Endothelial cell of umbilical vein (primary cell): ENCODE results near the gene GPR37L1. TPM values are rescaled to one million over a fixed set of nuclear protein-coding genes. Genes with fewer than 3 reads are reported as not detected.

Experiments used
- BruUV-seq: library from RNA; stranded (reverse); fragments of 400-500 nt; replicated peaks from 2 replicates; lab custom pipeline; 2021; lab: Mats Ljungman, UMichigan
- CTCF ChIA-PET: fragments of 300-600, 350-600 bp; sonication (Branson Sonifier 250); formaldehyde crosslinking; loops from one replicate; lab custom pipeline; 2021; ENCODE audit warnings: antibody characterized with exemption, inconsistent platforms; lab: Charles Lee
- POLR2A ChIA-PET: fragments of 300-600, 350-600 bp; sonication (Branson Sonifier 250); formaldehyde crosslinking; loops from one replicate; lab custom pipeline; 2021; ENCODE audit warnings: antibody characterized with exemption, inconsistent platforms; lab: Charles Lee
- DNase-seq: peaks from one replicate; pipeline ENCODE4 v3.0.0-alpha.2; 2011; ENCODE audit warnings: low read depth, low spot score
- FAIRE-seq: peaks from 2 replicates; lab custom pipeline; 2011; peaks lifted over from hg19 to GRCh38; lab: Jason Lieb, UNC
- H2AFZ ChIP-seq: 2 replicates; pipeline ENCODE4 v1.6.0; 2012; ENCODE audit warnings: low read depth, low read length, control low read depth, inconsistent platforms
- H3K27ac ChIP-seq: 2 replicates; pipeline ENCODE4 v1.5.1; 2011; ENCODE audit warnings: low read depth, mild to moderate bottlenecking, control low read depth, low read length, moderate library complexity; ENCODE audit not compliant: insufficient read depth
- H3K27me3 ChIP-seq, 2 experiments: 2 replicates each; pipeline versions ENCODE4 v1.6.0 to v1.6.1; 2011; ENCODE audit warnings: low read length in 2 of 2, mixed read lengths in 1 of 2; ENCODE audit not compliant: control insufficient read depth in 2 of 2, insufficient read depth in 2 of 2
- H3K36me3 ChIP-seq, 2 experiments: 2 replicates in 1 of 2; 3 replicates in 1 of 2; pipeline ENCODE4 v1.5.1; 2011; ENCODE audit warnings: low read length in 2 of 2, mild to moderate bottlenecking in 1 of 2, moderate library complexity in 1 of 2; ENCODE audit not compliant: control insufficient read depth in 2 of 2, insufficient read depth in 2 of 2; ENCODE audit errors: extremely low read depth in 1 of 2
- H3K4me1 ChIP-seq: 3 replicates; pipeline ENCODE4 v1.5.1; 2011; ENCODE audit warnings: mild to moderate bottlenecking, low read length; ENCODE audit not compliant: control insufficient read depth, insufficient read depth; ENCODE audit errors: extremely low read depth
- H3K4me2 ChIP-seq: 2 replicates; pipeline ENCODE4 v1.6.1; 2011; ENCODE audit warnings: low read length, control low read depth, mixed read lengths; ENCODE audit not compliant: insufficient read depth
- H3K4me3 ChIP-seq, 3 experiments: fragments of 200-600 bp in 1 of 3; sonication (generic), shearing (Covaris generic) in 1 of 3; replicated peaks in 1 of 3; 2 replicates each; pipeline ENCODE4 v1.5.1; 2011 to 2016; ENCODE audit warnings: control low read depth in 3 of 3, low read length in 3 of 3, mild to moderate bottlenecking in 2 of 3, inconsistent platforms in 1 of 3, low read depth in 1 of 3, moderate library complexity in 1 of 3; ENCODE audit not compliant: insufficient read depth in 1 of 3
- H3K79me2 ChIP-seq: 2 replicates; pipeline ENCODE4 v1.6.0; 2012; ENCODE audit warnings: low read length, inconsistent platforms; ENCODE audit not compliant: control insufficient read depth, insufficient read depth
- H3K9ac ChIP-seq: replicated peaks from 2 replicates; pipeline ENCODE3; 2011; ENCODE audit warnings: low read length, control low read depth; ENCODE audit not compliant: insufficient read depth; ENCODE audit errors: extremely low read depth
- H3K9me1 ChIP-seq: replicated peaks from 3 replicates; pipeline ENCODE4 v1.6.0; 2011; ENCODE audit warnings: mild to moderate bottlenecking, low read length; ENCODE audit not compliant: control insufficient read depth, insufficient read depth; ENCODE audit errors: extremely low read depth
- H3K9me3 ChIP-seq: replicated peaks from 2 replicates; pipeline ENCODE4 v1.5.1; 2012; ENCODE audit warnings: low read length, inconsistent platforms; ENCODE audit not compliant: control insufficient read depth, insufficient read depth
- H4K20me1 ChIP-seq: replicated peaks from 2 replicates; pipeline ENCODE3; 2011; ENCODE audit warnings: mild to moderate bottlenecking, low read length; ENCODE audit not compliant: control insufficient read depth, insufficient read depth; ENCODE audit errors: extremely low read depth
- EZH2 ChIP-seq: IDR thresholded peaks from 2 replicates; pipeline ENCODE4 v1.6.1; 2012; ENCODE audit warnings: borderline replicate concordance, low read depth, mild to moderate bottlenecking, moderate library complexity, low read length, inconsistent platforms; ENCODE audit not compliant: severe bottlenecking
- FOS ChIP-seq: IDR thresholded peaks from 2 replicates; pipeline ENCODE4 v1.6.1; 2011; ENCODE audit warnings: mild to moderate bottlenecking, low read length, moderate library complexity, borderline replicate concordance; ENCODE audit not compliant: insufficient read depth
- GATA2 ChIP-seq: IDR thresholded peaks from 2 replicates; pipeline ENCODE4 v1.7.0; 2011; ENCODE audit warnings: low read depth, mild to moderate bottlenecking, moderate library complexity, mixed read lengths, low read length; ENCODE audit not compliant: insufficient read length, insufficient read depth
- JUN ChIP-seq: IDR thresholded peaks from 2 replicates; pipeline ENCODE4 v1.6.1; 2011; ENCODE audit warnings: borderline replicate concordance, low read depth; ENCODE audit not compliant: insufficient read length, insufficient read depth
- MYC ChIP-seq: IDR thresholded peaks from one replicate; pipeline ENCODE4 v1.6.1; 2011; ENCODE audit warnings: mild to moderate bottlenecking, low read depth, low read length
- POLR2A ChIP-seq: IDR thresholded peaks from 2 replicates; pipeline ENCODE4 v1.6.1; 2012; ENCODE audit warnings: low read depth, mild to moderate bottlenecking, control low read depth, low read length
- POLR2AphosphoS5 ChIP-seq: IDR thresholded peaks from 2 replicates; pipeline ENCODE4 v1.6.1; 2012; ENCODE audit warnings: low read depth, mild to moderate bottlenecking, control low read depth, low read length, moderate library complexity; ENCODE audit not compliant: insufficient read depth
- dilution Hi-C: fragments of 300-500 bp; cut with MboI; formaldehyde crosslinking; loops from one replicate; pipeline ENCODE4 v1.15.0; 2019; ENCODE audit warnings: low sequenced_read_pairs; ENCODE audit not compliant: extremely low pct_ligation_motif_present
- intact Hi-C: fragments of 100-400 bp; cut with micrococcal nuclease; formaldehyde crosslinking; loops from one replicate; pipeline ENCODE4 v1.10.0; 2022
- polyA plus RNA-seq, 4 experiments: library from polyadenylated mRNA; depleted of rRNA in 3 of 4; stranded (reverse) in 3 of 4; unstranded in 1 of 4; fragments of >200 nt; gene quantifications; 2 replicates each; pipeline versions ENCODE4 v1.2.1 to v1.2.3, GENCODE V29; 2011 to 2012; ENCODE audit warnings: missing spikeins in 1 of 4
- total RNA-seq: library from RNA; stranded (reverse); gene quantifications from 2 replicates; pipeline ENCODE4 v1.2.3, GENCODE V29; 2021
- TF ChIP-seq, protein P1 (sequence below), 2 donors: IDR thresholded peaks; 1 replicate in 1 of 2; 2 replicates in 1 of 2; pipeline ENCODE4 v1.5.1; 2011; ENCODE audit warnings: low read length in 2 of 2, mild to moderate bottlenecking in 2 of 2, moderate library complexity in 2 of 2, control low read depth in 1 of 2, inconsistent platforms in 1 of 2, low read depth in 1 of 2; ENCODE audit not compliant: insufficient read depth in 1 of 2; ENCODE audit errors: extremely low read depth in 1 of 2
- TF ChIP-seq, protein P2 (sequence below): IDR thresholded peaks from 2 replicates; pipeline ENCODE4 v1.6.1; 2011; ENCODE audit not compliant: insufficient read depth, insufficient read length

Gene GPR37L1
- total and polyA plus RNA-seq, 2 donors (not counting 3 experiments of a cell fraction or from before 2014, with no cell fraction given): not detected

DNA sequence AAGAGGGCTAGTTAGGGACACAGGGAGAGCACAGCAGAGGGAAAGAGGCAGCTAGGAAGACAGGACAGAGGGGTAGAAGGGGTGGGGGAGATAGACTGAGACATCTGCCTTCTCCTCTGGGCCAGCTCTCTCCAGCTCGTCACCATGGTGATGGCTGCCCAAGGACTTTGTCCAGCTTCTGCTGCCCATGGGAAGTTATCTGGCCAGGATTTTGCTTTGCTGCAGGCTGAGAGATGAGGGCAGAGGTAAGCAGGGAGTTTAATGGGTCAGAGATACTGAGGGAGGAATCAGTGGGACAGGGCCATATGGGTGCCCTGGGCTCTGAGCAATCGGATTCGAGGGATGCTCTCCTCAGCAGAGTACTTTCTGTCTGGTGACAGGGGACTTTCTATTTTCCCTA lies 34.5 kb upstream of the GPR37L1 start:
- Histone ChIP-seq H3K9me1 (no peaks in the 10 kb centered on the region), H3K9ac (no peak overlapping the region), H3K27ac (no peak overlapping the region), H3K27me3 (peaks cover 5 to 8% of the 10 kb centered on the region in 2 experiments), H3K9me3 (no peaks in the 10 kb centered on the region), H3K79me2 (no peaks in the 10 kb centered on the region), H3K4me2 (no peak overlapping the region), H2AFZ (no peak overlapping the region), H3K36me3 (no peaks in the 10 kb centered on the region), H3K4me3 (no peak overlapping the region), H3K4me1 (no peaks in the 10 kb centered on the region), H4K20me1 (no peaks in the 10 kb centered on the region)
- DNase-seq (no peak), FAIRE-seq (no peak)
- ChIA-PET POLR2A (interaction anchor here (0.6 kb wide), 1 partner anchor 619 kb away, joined by 3 read pairs; the partner anchor contains the start of gene PHLDA3), CTCF (no interaction called here)
- TF ChIP-seq FOS (no peak), EZH2 (no peak), POLR2A (no peak), POLR2AphosphoS5 (no peak), GATA2 (no peak), JUN (no peak), MYC (no peak)
- TF ChIP-seq, protein P1, sequence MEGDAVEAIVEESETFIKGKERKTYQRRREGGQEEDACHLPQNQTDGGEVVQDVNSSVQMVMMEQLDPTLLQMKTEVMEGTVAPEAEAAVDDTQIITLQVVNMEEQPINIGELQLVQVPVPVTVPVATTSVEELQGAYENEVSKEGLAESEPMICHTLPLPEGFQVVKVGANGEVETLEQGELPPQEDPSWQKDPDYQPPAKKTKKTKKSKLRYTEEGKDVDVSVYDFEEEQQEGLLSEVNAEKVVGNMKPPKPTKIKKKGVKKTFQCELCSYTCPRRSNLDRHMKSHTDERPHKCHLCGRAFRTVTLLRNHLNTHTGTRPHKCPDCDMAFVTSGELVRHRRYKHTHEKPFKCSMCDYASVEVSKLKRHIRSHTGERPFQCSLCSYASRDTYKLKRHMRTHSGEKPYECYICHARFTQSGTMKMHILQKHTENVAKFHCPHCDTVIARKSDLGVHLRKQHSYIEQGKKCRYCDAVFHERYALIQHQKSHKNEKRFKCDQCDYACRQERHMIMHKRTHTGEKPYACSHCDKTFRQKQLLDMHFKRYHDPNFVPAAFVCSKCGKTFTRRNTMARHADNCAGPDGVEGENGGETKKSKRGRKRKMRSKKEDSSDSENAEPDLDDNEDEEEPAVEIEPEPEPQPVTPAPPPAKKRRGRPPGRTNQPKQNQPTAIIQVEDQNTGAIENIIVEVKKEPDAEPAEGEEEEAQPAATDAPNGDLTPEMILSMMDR (IDR thresholded peaks at IDR 0.05; ENCODE audit: extremely low read depth in 1 of 2, insufficient read depth in 1 of 2, low read depth in 1 of 2, low read length in 2 of 2): no peak
- TF ChIP-seq, protein P2, sequence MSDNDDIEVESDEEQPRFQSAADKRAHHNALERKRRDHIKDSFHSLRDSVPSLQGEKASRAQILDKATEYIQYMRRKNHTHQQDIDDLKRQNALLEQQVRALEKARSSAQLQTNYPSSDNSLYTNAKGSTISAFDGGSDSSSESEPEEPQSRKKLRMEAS: no peak
- no TSS peak for BruUV-seq
- intact Hi-C loops: no loop called here
- dilution Hi-C loops: no loop called here
